ENCODE measurements around the gene SIGMAR1.

GRCh38 chr9:34665381-34666250, 28.0 kb upstream of the SIGMAR1 start:
- TF ChIP-seq REST (IDR thresholded peaks at IDR 0.05; ENCODE audit: borderline replicate concordance) (peak; percentile 61), CTCF (IDR thresholded peaks at IDR 0.05; ENCODE audit: poor library complexity, severe bottlenecking) (no peak), EZH2 (IDR thresholded peaks at IDR 0.05; ENCODE audit: borderline replicate concordance, insufficient read depth, low read length, poor library complexity, severe bottlenecking) (no peak), SMC3 (conservative IDR thresholded peaks at IDR 0.05; ENCODE audit: poor library complexity) (peak; percentile 11), EP300 (conservative IDR thresholded peaks at IDR 0.05; ENCODE audit: poor library complexity, severe bottlenecking) (peak; percentile 35), POLR2AphosphoS5 (IDR thresholded peaks at IDR 0.05) (peak; percentile 82)
